SK-N-SH (cell line): ENCODE data around the gene SLC26A5.

Experiments used
- POLR2AphosphoS5 ChIP-seq: IDR thresholded peaks from 2 replicates; pipeline ENCODE4 v1.6.1; 2012; ENCODE audit warnings: low read depth, low read length
- RAD21 ChIP-seq: IDR thresholded peaks from 2 replicates; pipeline ENCODE4 v1.6.1; 2012; ENCODE audit warnings: mild to moderate bottlenecking, low read length
- RCOR1 ChIP-seq: fragments of 150-350 bp; IDR thresholded peaks from 2 replicates; pipeline ENCODE4 v1.6.1; 2017; ENCODE audit warnings: antibody characterized with exemption, low read length
- SIN3A ChIP-seq: IDR thresholded peaks from 2 replicates; pipeline ENCODE4 v1.6.1; 2012; ENCODE audit warnings: low read depth, mild to moderate bottlenecking, low read length, moderate library complexity, borderline replicate concordance
- TAF1 ChIP-seq: IDR thresholded peaks from 2 replicates; pipeline ENCODE4 v1.6.1; 2012; ENCODE audit warnings: low read depth, mild to moderate bottlenecking, low read length, moderate library complexity, borderline replicate concordance
- TF ChIP-seq, protein P1 (sequence below): fragments of 200-600 bp; sonication (generic); IDR thresholded peaks from 2 replicates; pipeline ENCODE4 v1.6.1; 2017; ENCODE audit warnings: antibody characterized with exemption, mild to moderate bottlenecking, moderate library complexity

DNA sequence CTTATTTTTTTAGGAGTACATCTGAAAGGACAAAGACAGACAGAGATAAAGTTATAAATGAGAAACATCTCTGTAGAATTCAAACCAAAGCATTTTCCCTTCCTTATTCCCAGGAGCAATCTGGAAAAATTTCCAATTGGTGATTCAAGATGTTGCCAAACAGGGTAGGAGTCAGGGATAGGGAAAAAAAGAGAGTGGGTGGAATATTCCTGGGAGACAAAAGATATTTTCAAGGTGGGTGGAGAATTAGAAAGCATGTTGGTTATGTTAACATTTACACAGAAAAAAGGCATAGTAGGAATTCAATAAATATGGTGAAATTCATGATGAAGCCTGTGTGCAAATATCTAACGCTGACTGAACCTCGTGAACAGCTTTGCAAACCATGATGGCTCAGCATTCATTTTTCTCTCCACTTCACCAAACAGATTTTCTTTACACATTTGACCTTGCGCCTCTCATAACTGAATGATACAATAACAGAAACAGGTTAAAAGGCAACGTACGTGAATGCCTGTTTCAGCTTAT, 25.1 kb downstream of the SLC26A5 start:
- TF ChIP-seq POLR2AphosphoS5, result no peak
- TF ChIP-seq RCOR1, result no peak
- TF ChIP-seq, protein P1, sequence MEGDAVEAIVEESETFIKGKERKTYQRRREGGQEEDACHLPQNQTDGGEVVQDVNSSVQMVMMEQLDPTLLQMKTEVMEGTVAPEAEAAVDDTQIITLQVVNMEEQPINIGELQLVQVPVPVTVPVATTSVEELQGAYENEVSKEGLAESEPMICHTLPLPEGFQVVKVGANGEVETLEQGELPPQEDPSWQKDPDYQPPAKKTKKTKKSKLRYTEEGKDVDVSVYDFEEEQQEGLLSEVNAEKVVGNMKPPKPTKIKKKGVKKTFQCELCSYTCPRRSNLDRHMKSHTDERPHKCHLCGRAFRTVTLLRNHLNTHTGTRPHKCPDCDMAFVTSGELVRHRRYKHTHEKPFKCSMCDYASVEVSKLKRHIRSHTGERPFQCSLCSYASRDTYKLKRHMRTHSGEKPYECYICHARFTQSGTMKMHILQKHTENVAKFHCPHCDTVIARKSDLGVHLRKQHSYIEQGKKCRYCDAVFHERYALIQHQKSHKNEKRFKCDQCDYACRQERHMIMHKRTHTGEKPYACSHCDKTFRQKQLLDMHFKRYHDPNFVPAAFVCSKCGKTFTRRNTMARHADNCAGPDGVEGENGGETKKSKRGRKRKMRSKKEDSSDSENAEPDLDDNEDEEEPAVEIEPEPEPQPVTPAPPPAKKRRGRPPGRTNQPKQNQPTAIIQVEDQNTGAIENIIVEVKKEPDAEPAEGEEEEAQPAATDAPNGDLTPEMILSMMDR, result no peak
- TF ChIP-seq TAF1, result no peak
- no peak for TF ChIP-seq SIN3A
- TF ChIP-seq RAD21, result no peak
